IPS-20b (cell line): ENCODE results near the gene TAF1D.
A peak's percentile ranks its signal among the peaks of the same experiment; 100 is the strongest.
"Not testable (repeated sequence)": the region's sequence is repeated elsewhere in the genome, so short reads cannot be mapped to it uniquely, and the experiment has no call there.

Experiments
- H3K27ac ChIP-seq: one replicate; pipeline ENCODE4 v1.5.1; 2013; ENCODE audit warnings: low read length
- H3K27me3 ChIP-seq: 2 replicates; pipeline ENCODE4 v1.6.1; 2013; ENCODE audit warnings: mild to moderate bottlenecking, low read length, inconsistent platforms; ENCODE audit not compliant: insufficient read depth
- H3K36me3 ChIP-seq: 2 replicates; pipeline ENCODE4 v1.6.1; 2013; ENCODE audit warnings: low read depth, mild to moderate bottlenecking, inconsistent platforms, low read length, moderate library complexity; ENCODE audit not compliant: insufficient read depth
- H3K4me1 ChIP-seq: 2 replicates; pipeline ENCODE4 v1.6.1; 2013; ENCODE audit warnings: mild to moderate bottlenecking, control low read depth, inconsistent platforms, low read length, moderate library complexity; ENCODE audit not compliant: insufficient read depth
- H3K4me3 ChIP-seq: 2 replicates; pipeline ENCODE4 v1.5.1; 2013; ENCODE audit warnings: mild to moderate bottlenecking, low read length, inconsistent platforms
- H3K9ac ChIP-seq: 2 replicates; pipeline ENCODE4 v1.6.1; 2013; ENCODE audit warnings: low read depth, mild to moderate bottlenecking, inconsistent platforms, low read length, moderate library complexity
- H3K9me3 ChIP-seq: 2 replicates; pipeline ENCODE4 v1.6.1; 2013; ENCODE audit warnings: mild to moderate bottlenecking, low read depth, low read length, inconsistent platforms; ENCODE audit not compliant: insufficient read depth

TAF1D gene, protein sequence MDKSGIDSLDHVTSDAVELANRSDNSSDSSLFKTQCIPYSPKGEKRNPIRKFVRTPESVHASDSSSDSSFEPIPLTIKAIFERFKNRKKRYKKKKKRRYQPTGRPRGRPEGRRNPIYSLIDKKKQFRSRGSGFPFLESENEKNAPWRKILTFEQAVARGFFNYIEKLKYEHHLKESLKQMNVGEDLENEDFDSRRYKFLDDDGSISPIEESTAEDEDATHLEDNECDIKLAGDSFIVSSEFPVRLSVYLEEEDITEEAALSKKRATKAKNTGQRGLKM

DNA sequence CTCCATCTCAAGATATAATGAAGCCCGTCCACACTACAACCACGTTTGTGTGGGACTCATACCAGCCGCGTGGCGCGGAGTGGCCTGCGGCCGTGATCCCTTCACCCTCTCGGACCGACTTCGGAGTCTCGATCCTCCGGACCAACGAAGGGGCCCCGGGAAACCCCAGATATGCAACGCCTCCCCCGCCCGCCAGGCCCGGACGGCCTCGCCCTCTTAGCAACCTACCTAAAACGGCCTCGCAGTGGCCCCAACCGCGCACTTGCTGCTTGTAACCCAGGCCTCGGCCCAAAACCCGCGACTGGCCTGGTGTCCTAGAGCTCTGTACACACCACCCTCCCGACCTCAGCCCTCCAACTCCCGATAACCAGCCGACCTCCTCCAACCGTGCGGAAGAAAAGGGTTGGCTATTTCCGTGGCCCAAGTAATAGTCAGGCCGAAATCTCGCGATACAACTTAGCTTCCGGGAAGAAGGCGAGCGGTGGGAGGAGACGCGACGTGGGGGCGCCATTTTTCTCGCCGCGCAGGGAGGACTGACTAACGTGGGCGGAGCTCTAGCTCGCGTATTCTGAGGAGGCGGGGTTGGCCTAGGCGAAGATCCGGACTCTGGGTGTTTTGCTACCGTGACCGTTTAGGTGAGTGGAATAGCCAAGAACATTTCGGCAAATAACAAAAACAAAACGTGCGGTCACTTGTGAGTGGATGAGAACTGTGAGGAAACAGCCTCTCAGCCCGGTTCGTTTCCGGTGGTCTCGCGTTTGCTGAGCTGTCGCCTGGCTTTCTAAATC, at the start of gene TAF1D, which contains the start of gene C11orf54:
Gene TAF1D (minus strand): TSS at position 402 of the 788 bp plus-strand sequence. CDS start 2,191 bp downstream, outside the sequence.
Gene C11orf54 (plus strand): TSS at position 579 of the 788 bp plus-strand sequence. CDS start 5,722 bp downstream, outside the sequence.
- Histone ChIP-seq H3K27ac (peak within 1 kb of the TSS; percentile 93), H3K4me3 (peak within 1 kb of the TSS; percentile 99), H3K36me3 (peaks cover 43% of the 10 kb centered on the region), H3K9me3 (no peaks in the 10 kb centered on the region), H3K27me3 (no peaks in the 10 kb centered on the region), H3K9ac (peak within 1 kb of the TSS; percentile 100), H3K4me1 (peaks cover 14% of the 10 kb centered on the region)

DNA sequence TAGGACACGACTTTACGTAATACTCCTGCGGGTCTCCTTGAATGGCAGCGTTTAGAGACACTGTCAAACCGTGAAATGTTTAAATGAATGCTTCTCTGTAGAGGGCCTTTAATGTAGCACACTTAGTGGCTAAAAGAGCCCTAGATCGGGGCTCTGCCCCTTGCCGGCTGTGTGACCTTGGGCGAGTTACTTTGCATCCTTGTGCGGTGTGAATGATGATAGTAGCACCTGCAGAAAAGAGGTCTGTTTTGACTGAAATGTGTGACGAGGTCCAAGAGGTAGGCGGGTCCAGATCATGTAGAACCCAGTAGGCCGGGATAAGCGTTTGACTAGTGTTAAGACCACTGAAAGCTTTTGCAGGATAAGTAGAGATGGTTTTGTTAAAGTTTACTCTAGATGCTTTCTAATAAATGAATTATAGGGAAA, 43.7 kb upstream of the TAF1D start:
- Histone ChIP-seq H3K27ac (peak overlapping the region; percentile 92), H3K27me3 (no peaks in the 10 kb centered on the region), H3K36me3 (peaks cover 37% of the 10 kb centered on the region), H3K9me3 (no peaks in the 10 kb centered on the region), H3K4me1 (no peaks in the 10 kb centered on the region), H3K9ac (peak overlapping the region; percentile 99), H3K4me3 (peak overlapping the region; percentile 98)

DNA sequence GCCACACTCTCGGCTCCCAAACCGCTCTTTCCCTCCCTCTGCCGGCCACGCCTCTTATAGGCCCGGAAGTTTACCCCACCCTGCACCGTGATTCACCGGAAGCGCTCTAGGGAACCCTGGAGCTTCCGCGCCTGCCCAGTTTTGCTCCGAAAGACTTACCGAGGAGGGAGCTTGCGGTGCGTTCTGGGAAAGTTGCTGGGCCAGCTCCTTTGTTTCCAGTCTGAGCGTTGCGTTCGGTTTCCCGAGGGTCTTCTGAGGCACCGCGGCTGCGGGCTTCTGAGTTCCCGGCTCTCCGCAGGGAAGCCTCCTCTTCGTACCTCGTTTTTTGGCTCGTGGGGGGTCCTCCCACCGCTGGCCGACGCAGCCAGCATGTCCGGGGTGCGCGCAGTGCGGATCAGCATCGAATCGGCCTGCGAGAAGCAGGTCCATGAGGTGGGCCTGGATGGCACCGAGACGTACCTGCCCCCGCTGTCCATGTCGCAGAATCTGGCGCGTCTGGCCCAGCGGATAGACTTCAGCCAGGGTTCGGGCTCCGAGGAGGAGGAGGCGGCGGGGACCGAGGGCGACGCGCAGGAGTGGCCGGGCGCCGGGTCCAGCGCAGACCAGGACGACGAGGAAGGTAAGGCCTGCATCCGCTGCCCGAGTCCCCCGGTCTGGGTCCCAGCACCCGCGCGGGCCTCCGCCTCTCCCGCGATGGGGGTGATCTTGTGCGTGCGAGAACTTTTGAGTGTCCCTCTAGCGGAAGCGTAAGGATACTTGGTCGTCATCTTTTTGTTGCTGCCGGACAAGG, 43.0 kb upstream of the TAF1D start, which contains the start of gene MED17:
Gene MED17 (plus strand): TSS at position 138 of the 790 bp plus-strand sequence. CDS start 232 bp downstream, at position 370.
- H3K9ac ChIP-seq, result peak within 1 kb of the TSS; percentile 99
- H3K9me3 ChIP-seq, result no peaks in the 10 kb centered on the region

DNA sequence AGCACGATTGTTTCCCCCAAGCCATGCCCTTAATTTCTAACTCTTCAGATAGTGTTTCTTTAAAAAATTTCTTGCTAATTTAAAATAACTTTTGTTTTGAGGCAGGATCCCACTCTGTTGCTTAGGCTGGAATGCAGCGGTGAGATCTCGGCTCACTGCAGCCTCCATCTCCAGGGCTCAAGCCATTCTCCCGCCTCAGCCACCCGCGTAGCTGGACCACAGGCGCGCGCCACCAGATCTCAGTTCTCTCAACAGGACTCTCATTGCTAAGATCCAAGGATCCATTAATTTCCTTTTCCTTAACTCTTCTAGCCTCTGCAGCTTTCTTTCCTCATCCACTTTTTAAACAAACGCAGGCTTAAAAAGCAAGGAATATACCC, 42.5 kb upstream of the TAF1D start:
- peak overlapping the region; percentile 99; the same call in 1 of the 2 replicates for H3K9ac ChIP-seq
- H3K27ac ChIP-seq, result peak overlapping the region; percentile 92

More for the DNA sequence above, 43.0 kb upstream of the TAF1D start, which contains the start of gene MED17:
- Histone ChIP-seq H3K4me1 (no peaks in the 10 kb centered on the region), H3K27ac (peak within 1 kb of the TSS; percentile 92), H3K4me3 (peak within 1 kb of the TSS; percentile 98), H3K27me3 (no peaks in the 10 kb centered on the region), H3K36me3 (peaks cover 31% of the 10 kb centered on the region)

DNA sequence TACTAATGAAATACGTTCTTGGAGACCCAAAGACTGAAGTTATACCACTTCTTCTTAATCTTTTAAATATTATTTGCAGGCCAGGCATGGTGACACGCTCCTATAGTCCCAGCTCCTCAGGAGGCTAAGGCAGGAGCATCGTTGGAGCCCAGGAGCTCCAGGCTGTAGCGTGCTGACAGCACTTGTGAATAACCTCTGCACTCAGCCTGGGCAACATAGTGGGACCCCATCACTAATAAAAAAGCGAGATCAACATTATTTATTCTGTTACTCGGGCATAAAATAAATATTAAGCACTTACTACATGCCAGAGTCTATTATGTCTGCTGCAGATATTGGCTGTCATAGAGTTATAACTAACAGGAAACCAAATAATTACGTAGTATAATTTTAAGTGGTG, 42.1 kb upstream of the TAF1D start:
- H3K4me3 ChIP-seq, result peak overlapping the region; percentile 98
- H3K9ac ChIP-seq, result peak overlapping the region; percentile 99; the same call in 1 of the 2 replicates
- H3K27me3 ChIP-seq, result no peaks in the 10 kb centered on the region
- H3K9me3 ChIP-seq, result no peaks in the 10 kb centered on the region
- no peaks in the 10 kb centered on the region for H3K4me1 ChIP-seq
- peaks cover 21% of the 10 kb centered on the region for H3K36me3 ChIP-seq
- H3K27ac ChIP-seq, result peak overlapping the region; percentile 92

More for the DNA sequence above, 42.5 kb upstream of the TAF1D start:
- Histone ChIP-seq H3K9me3 (no peaks in the 10 kb centered on the region), H3K4me3 (peak overlapping the region; percentile 98), H3K4me1 (no peaks in the 10 kb centered on the region), H3K36me3 (peaks cover 25% of the 10 kb centered on the region), H3K27me3 (no peaks in the 10 kb centered on the region)

DNA sequence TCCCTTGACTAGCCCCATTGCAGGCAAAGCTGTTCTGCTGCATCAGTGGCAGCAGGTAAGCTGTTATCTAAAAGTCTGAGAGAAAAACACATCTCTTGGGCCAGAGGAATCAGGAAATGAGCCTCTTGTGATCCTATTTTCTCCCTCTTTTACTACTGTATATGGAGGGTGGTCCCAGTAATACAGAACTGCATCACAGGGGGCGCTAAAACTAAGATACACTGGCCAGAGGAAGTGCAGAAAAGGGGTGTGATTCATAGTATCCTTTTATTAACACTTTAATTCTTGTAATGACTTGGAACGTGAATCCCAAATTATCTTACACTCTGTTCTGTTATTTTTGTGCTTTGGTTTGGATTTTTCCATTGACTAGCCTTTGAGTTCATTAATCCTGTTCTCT, 34.0 kb upstream of the TAF1D start:
- H3K4me3 ChIP-seq, result no peak overlapping the region
- H3K4me1 ChIP-seq, result no peaks in the 10 kb centered on the region
- no peaks in the 10 kb centered on the region for H3K27me3 ChIP-seq
- no peak overlapping the region for H3K9ac ChIP-seq
- no peak overlapping the region for H3K27ac ChIP-seq
- H3K36me3 ChIP-seq, result no peaks in the 10 kb centered on the region
- H3K9me3 ChIP-seq, result no peaks in the 10 kb centered on the region

DNA sequence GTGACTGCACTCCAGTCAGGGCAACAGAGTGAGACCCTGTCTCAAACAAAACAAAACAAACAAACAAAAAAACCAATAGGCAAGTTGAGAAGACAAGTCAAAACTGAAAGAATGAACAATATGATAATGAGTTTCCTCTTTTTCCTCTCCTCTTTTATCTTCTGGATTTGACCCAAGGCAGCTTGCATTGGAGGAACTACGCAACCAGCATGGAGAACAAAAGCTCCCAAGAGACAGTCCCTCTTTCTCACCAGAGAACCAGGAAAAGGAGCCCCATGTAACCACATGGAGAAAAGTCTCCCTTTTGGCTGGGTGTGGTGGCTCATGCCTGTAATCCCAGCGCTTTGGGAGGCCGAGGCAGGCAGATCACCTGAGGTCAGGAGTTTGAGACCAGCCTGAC, 33.3 kb upstream of the TAF1D start:
- not testable (repeated sequence) for H3K27me3 ChIP-seq, H3K9me3 ChIP-seq, H3K4me1 ChIP-seq, H3K9ac ChIP-seq, H3K36me3 ChIP-seq, H3K27ac ChIP-seq, H3K4me3 ChIP-seq

DNA sequence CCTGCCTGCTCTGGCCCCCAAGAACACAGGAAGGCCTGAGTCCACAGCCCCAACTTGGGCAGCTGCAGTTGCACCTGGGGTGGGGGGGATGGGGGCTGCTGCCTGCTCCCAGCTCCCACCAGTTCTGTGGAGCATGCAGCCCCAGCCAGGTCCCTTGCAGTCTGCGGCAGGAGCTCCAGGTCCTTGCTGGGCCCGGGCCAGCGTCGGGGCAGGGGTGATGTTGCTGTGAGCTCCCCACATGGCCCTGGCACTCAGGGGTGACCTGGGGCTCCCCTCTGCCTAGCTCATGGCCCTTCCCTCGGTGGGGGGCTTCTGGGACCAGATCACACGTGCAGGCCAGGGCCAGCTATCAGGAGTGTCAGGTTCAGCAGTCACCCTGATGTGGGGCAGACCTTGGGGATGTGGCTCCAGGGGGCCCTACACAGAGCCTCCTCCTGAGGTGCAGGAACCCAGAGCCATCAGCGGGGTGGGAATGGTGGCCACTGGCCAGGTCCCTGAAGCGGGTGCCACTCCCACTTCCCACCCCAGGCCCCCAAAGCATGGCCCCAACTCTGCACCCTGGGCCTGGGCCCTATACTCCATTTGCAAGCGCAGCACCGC, 32.4 kb upstream of the TAF1D start:
- Histone ChIP-seq H3K27me3 (no peaks in the 10 kb centered on the region), H3K27ac (no peak overlapping the region), H3K4me1 (no peaks in the 10 kb centered on the region)

DNA sequence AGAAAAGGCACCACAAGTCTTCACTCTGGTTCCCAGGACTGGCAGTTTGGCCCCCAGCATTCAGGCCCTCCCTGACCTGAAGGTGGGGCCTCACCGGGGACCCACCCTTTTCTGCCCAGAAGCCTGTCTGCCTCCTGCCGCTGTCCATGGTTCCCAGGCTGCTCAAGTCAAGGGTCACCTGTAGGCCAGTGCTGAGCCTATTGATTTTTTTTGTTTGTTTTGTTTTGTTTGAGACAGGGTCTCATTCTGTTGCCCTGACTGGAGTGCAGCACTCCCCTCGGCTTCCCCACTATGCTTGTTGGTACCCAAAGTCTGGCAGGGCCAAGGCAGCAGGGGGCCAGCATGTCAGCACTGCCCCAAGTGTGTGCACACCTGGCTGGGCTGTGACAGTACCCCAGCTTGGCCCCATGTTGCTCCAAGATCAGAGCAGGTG, 31.8 kb upstream of the TAF1D start:
- no peak overlapping the region for H3K27ac ChIP-seq
- no peak overlapping the region for H3K4me3 ChIP-seq
- H3K36me3 ChIP-seq, result no peaks in the 10 kb centered on the region
- H3K9ac ChIP-seq, result no peak overlapping the region
- no peaks in the 10 kb centered on the region for H3K9me3 ChIP-seq
- H3K4me1 ChIP-seq, result no peaks in the 10 kb centered on the region
- H3K27me3 ChIP-seq, result no peaks in the 10 kb centered on the region

More for the DNA sequence above, 32.4 kb upstream of the TAF1D start:
- no peaks in the 10 kb centered on the region for H3K36me3 ChIP-seq
- no peak overlapping the region for H3K4me3 ChIP-seq
- no peaks in the 10 kb centered on the region for H3K9me3 ChIP-seq
- no peak overlapping the region for H3K9ac ChIP-seq

DNA sequence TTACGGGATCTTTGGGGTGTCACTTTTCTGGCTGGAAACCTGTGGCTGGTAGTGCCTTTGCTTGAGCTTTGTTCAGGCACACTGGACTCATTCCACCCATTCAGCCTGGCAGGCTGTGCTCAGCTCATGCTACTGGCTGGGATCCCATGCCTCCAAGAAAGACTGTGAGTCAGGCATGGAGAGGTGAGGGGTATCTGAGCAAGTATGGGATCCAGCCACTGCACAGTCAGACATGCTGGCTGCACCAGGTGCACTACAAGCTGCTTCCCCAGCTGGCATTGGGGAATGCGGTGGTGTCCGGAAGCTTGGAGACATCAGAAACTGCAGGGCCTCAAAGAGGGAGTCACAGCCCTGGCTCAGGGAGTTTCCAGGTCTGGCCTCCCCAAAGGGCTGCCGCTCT, 30.8 kb upstream of the TAF1D start:
- H3K27ac ChIP-seq, result no peak overlapping the region

DNA sequence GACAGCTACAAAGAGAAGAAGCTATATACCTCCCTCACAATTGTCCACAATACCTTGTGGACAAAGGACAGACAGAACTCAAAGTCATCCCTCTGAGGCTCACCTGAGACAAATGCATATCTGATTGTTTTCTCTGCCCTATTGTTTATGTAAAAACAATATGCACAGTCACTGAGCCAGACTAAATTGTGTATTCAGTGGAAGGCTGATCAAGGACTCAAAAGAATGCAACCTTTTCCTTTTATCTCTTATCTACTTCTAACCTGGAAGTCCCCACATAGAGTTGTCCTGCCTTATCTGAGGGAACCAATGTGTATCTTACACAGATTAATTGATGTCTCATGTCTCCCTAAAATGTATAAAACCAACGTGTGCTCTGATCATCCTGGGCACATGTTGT, 28.9 kb upstream of the TAF1D start:
- H3K36me3 ChIP-seq, result no peaks in the 10 kb centered on the region
- H3K27ac ChIP-seq, result no peak overlapping the region
- H3K4me3 ChIP-seq, result no peak overlapping the region
- H3K4me1 ChIP-seq, result no peaks in the 10 kb centered on the region
- H3K9me3 ChIP-seq, result no peaks in the 10 kb centered on the region; the same call in 1 of the 2 replicates
- no peaks in the 10 kb centered on the region for H3K27me3 ChIP-seq
- no peak overlapping the region for H3K9ac ChIP-seq

More for the DNA sequence above, 30.8 kb upstream of the TAF1D start:
- no peaks in the 10 kb centered on the region; the same call in 1 of the 2 replicates for H3K9me3 ChIP-seq
- H3K36me3 ChIP-seq, result no peaks in the 10 kb centered on the region
- no peak overlapping the region for H3K4me3 ChIP-seq
- no peaks in the 10 kb centered on the region for H3K4me1 ChIP-seq
- H3K9ac ChIP-seq, result no peak overlapping the region
- H3K27me3 ChIP-seq, result no peaks in the 10 kb centered on the region
